SJCRH30 (cell line): ENCODE data around the gene VTCN1. TPM values are rescaled to one million over a fixed set of nuclear protein-coding genes. Genes with fewer than 3 reads are reported as not detected.

Experiments used
- DNase-seq, 2 experiments: peaks; one replicate each; pipeline ENCODE4 v3.0.0-alpha.2; 2015 to 2020
- H3K27ac ChIP-seq: fragments of 250-450 bp; sonication (Bioruptor Pico); 2 replicates; pipeline ENCODE4 v1.5.1; 2020; ENCODE audit warnings: mild to moderate bottlenecking, moderate library complexity
- H3K27me3 ChIP-seq: fragments of 250-450 bp; sonication (Bioruptor Pico); 2 replicates; pipeline ENCODE4 v1.5.1; 2020; ENCODE audit warnings: mild to moderate bottlenecking, moderate library complexity
- H3K36me3 ChIP-seq: fragments of 250-450 bp; sonication (Bioruptor Pico); 2 replicates; pipeline ENCODE4 v1.5.1; 2020; ENCODE audit warnings: mild to moderate bottlenecking, moderate library complexity
- H3K4me1 ChIP-seq: fragments of 250-450 bp; sonication (Bioruptor Pico); 2 replicates; pipeline ENCODE4 v1.5.1; 2020; ENCODE audit warnings: mild to moderate bottlenecking, moderate library complexity
- H3K4me3 ChIP-seq: fragments of 250-450 bp; sonication (Bioruptor Pico); 2 replicates; pipeline ENCODE4 v1.5.1; 2020; ENCODE audit warnings: mild to moderate bottlenecking, moderate library complexity
- H3K9me3 ChIP-seq: fragments of 250-450 bp; sonication (Bioruptor Pico); replicated peaks from 2 replicates; pipeline ENCODE4 v1.5.1; 2020; ENCODE audit warnings: mild to moderate bottlenecking, moderate library complexity
- total RNA-seq: library from RNA; depleted of rRNA; stranded (reverse); fragments of >200 nt; shearing (Covaris generic); gene quantifications from 2 replicates; pipeline ENCODE4 v1.2.3, GENCODE V29; 2014; rRNA removed

The VTCN1 gene
- total RNA-seq, 1 experiment from 2014 or later: 0.40 TPM

DNA sequence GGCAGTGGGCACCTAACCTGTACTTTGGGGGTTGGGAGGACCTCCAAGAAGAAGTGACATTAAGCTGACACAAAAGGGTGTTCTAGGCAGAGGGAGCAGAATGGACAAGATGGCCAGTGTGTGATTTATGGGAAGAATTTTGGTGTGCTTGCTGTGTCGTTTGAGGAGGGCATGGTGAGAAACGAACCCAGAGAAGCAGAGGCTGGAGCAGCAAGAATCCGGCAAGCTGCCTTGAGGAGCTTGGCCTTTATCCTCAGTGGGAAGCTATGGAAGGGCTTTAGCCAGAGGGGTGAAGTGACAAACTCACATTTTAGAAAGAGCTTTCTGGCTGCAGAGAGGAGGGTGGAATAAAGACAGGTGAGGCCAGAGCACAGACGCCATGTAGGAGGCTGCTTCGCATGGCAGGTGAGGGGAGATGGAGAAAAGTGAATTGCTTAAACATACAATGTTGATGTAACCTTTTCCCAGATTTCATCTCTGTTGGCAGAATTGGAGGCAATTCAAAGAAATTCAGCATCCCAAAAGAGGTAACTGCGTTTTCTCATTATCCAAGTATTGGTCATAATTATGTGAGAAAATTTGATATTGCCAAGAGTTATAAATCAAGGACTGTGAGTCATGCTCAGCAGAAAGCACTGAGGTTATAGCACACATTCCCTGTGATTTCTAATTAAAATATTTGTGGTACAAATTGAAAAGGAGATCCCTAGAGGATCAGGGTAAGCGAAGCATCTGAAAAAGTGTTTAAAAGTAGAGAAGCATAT, 115.7 kb downstream of the VTCN1 start:
- peaks cover 59% of the 10 kb centered on the region for H3K36me3 ChIP-seq
- no peak overlapping the region for H3K27ac ChIP-seq
- no peak overlapping the region for H3K4me3 ChIP-seq
- peaks cover 19% of the 10 kb centered on the region for H3K4me1 ChIP-seq
- DNase-seq: no peak
- H3K9me3 ChIP-seq: no peaks in the 10 kb centered on the region
- no peaks in the 10 kb centered on the region for H3K27me3 ChIP-seq

DNA sequence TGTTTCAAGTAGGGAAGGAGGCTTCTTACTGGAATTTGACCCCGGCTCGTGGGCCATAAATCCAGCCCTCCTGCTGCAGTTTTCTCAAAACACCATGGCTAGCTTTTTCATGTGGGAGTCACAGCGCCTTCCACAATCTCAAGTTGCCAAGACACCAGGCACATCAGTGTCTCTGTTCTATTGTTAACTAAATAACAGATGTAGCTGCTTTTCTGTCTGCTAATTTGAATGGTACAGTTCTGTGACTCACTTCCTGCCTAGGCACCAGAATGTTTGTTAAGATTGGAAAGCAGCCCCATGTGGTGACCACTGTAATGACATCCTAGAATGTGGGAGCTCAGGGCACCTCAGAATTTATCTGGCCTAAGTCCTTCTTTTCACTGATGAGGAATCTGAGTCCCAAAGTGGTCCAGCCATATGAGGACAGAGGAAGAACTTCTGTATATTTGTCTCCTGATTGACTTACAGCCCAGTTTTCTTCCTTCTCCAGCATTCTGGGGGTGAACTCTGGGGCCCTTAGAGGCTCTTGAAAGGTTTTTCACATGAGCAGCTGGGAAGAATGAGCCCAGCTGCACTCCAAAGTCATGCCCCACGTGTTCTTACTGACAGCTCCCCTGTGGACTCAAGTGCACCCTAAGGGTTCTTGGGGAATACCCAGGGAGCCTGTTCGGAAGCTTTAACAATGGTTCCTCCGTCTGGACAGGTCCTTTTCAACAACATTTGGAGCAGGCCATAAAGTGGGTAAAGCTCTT, 116.7 kb downstream of the VTCN1 start:
- Histone ChIP-seq H3K36me3 (peaks cover 59% of the 10 kb centered on the region), H3K9me3 (no peaks in the 10 kb centered on the region), H3K27ac (peak overlapping the region; percentile 76), H3K27me3 (no peaks in the 10 kb centered on the region), H3K4me1 (peaks cover 19% of the 10 kb centered on the region), H3K4me3 (no peak overlapping the region)
- peak; percentile 39 to 64 for DNase-seq

Other genes with a start within 250 kb of the VTCN1 start
- gene CD101, start 209.2 kb downstream of the VTCN1 start, total RNA-seq: 1.7 and 2.3 TPM in 2 replicates
- gene TTF2, start 150.6 kb downstream of the VTCN1 start, total RNA-seq: 58.4 and 61.3 TPM in 2 replicates
- gene TRIM45, start 89.2 kb downstream of the VTCN1 start, total RNA-seq: 15.9 and 16.1 TPM in 2 replicates
- gene MAN1A2, start 156.5 kb upstream of the VTCN1 start, total RNA-seq: 68.0 and 74.2 TPM in 2 replicates